Esophagus squamous epithelium (tissue), 5 donors: ENCODE data around the gene WDR75. TPM values are rescaled to one million over a fixed set of nuclear protein-coding genes. Genes with fewer than 3 reads are reported as not detected.
A peak's percentile ranks its signal among the peaks of the same experiment; 100 is the strongest.

ENCODE experiments used
- DNase-seq: peaks from one replicate; lab custom pipeline; 2025; lab: John Stamatoyannopoulos, UW
- H3K27ac ChIP-seq, 4 donors: fragments of 200-600 bp; sonication (generic); one replicate each; pipeline ENCODE4 v1.5.1; 2016 to 2019; ENCODE audit warnings: mild to moderate bottlenecking in 1 of 4
- H3K27me3 ChIP-seq, 4 donors: fragments of 200-600 bp; sonication (generic); 1 replicate in 3 of 4; 2 replicates in 1 of 4; pipeline versions ENCODE4 v1.5.1 to v1.6.0; 2017 to 2021; ENCODE audit warnings: antibody characterized with exemption in 1 of 4
- H3K36me3 ChIP-seq, 3 donors: fragments of 200-600 bp; sonication (generic); one replicate each; pipeline ENCODE4 v1.5.1; 2016 to 2019
- H3K4me1 ChIP-seq, 3 donors: fragments of 200-600 bp; sonication (generic); one replicate each; pipeline ENCODE4 v1.5.1; 2017 to 2019
- H3K4me3 ChIP-seq, 4 donors: fragments of 200-600 bp; sonication (generic); 1 replicate in 3 of 4; 2 replicates in 1 of 4; pipeline ENCODE4 v1.5.1; 2016 to 2019; ENCODE audit warnings: mild to moderate bottlenecking in 2 of 4, moderate library complexity in 1 of 4
- H3K9me3 ChIP-seq, 3 donors: fragments of 200-600 bp; sonication (generic); one replicate each; pipeline ENCODE4 v1.5.1; 2016 to 2019
- CTCF ChIP-seq, 6 experiments: fragments of 450-650 bp in 4 of 6; fragments of 200-600 bp in 2 of 6; sonication (generic) in 2 of 6; IDR thresholded peaks; one replicate each; pipeline ENCODE4 v1.5.1; 2016 to 2019; ENCODE audit warnings: antibody characterized with exemption in 6 of 6, mild to moderate bottlenecking in 4 of 6, moderate library complexity in 4 of 6
- POLR2A ChIP-seq, 4 donors: fragments of 450-650 bp; IDR thresholded peaks; one replicate each; pipeline ENCODE4 v1.6.1; 2017; ENCODE audit warnings: antibody characterized with exemption in 4 of 4, mild to moderate bottlenecking in 4 of 4, moderate library complexity in 3 of 4
- WGBS, 2 donors: methylation state at CpG; one replicate each; pipeline ENCODE4 v1.1.5; 2018; 5-methylcytosine and 5-hydroxymethylcytosine counted together
- intact Hi-C: fragments of 100-400 bp; cut with DNase I; formaldehyde crosslinking; loops from one replicate; pipeline ENCODE4 v1.15.0; 2022
- total RNA-seq, 4 donors: library from RNA; depleted of rRNA; stranded (reverse); fragments of >200 nt; gene quantifications; one replicate each; pipeline ENCODE4 v1.1.0, GENCODE V29; 2016
- donor health status: DM: yes; HTN: yes; CAD: no.

WDR75 gene
- total RNA-seq, 4 donors from 2014 or later = 15.8 to 44.4 (median 30.6) TPM

GRCh38 chr2:189521699-189522434 lies 80.6 kb downstream of the WDR75 start:
- intact Hi-C loops = no loop called here
- DNase-seq = no peak
- H3K4me3 ChIP-seq = no peak overlapping the region
- TF ChIP-seq POLR2A (IDR thresholded peaks at IDR 0.05) (no peak), CTCF (IDR thresholded peaks at IDR 0.05) (no peak)
- whole genome bisulfite sequencing, 2 donors = 92 to 100% methylated on average over 2 of the region's 2 CpGs
- no peaks in the 10 kb centered on the region for H3K36me3 ChIP-seq
- peaks cover 0 to 9% (median 0%) of the 10 kb centered on the region in 3 donors for H3K4me1 ChIP-seq
- H3K27ac ChIP-seq = peak overlapping the region in 1 of 4 donors; percentile 17
- H3K27me3 ChIP-seq = no peaks in the 10 kb centered on the region
- no peaks in the 10 kb centered on the region for H3K9me3 ChIP-seq

GRCh38 chr2:189522435-189523151 lies 81.3 kb downstream of the WDR75 start:
- no peak for DNase-seq

GRCh38 chr2:189524746-189525145 lies 83.5 kb downstream of the WDR75 start:
- H3K9me3 ChIP-seq = no peaks in the 10 kb centered on the region
- no peaks in the 10 kb centered on the region for H3K36me3 ChIP-seq
- intact Hi-C loops = no loop called here
- no peak overlapping the region for H3K27ac ChIP-seq
- 67 to 79% methylated on average over 4 of the region's 4 CpGs for WGBS, 2 donors
- no peak overlapping the region for H3K4me3 ChIP-seq
- H3K27me3 ChIP-seq = no peaks in the 10 kb centered on the region
- TF ChIP-seq CTCF (IDR thresholded peaks at IDR 0.05) (no peak), POLR2A (IDR thresholded peaks at IDR 0.05) (no peak)
- H3K4me1 ChIP-seq = peaks cover 0 to 16% (median 9%) of the 10 kb centered on the region in 3 donors
- no peak for DNase-seq

More at GRCh38 chr2:189522435-189523151, 81.3 kb downstream of the WDR75 start:
- H3K36me3 ChIP-seq = no peaks in the 10 kb centered on the region
- H3K4me1 ChIP-seq = peaks cover 0 to 14% (median 3%) of the 10 kb centered on the region in 3 donors
- no peaks in the 10 kb centered on the region for H3K9me3 ChIP-seq
- H3K27me3 ChIP-seq = no peaks in the 10 kb centered on the region
- intact Hi-C loops = no loop called here
- 62 to 72% methylated on average over 5 of the region's 5 CpGs for WGBS, 2 donors
- H3K4me3 ChIP-seq = no peak overlapping the region
- peak overlapping the region in 2 of 4 donors; percentile 17 to 32 for H3K27ac ChIP-seq
- TF ChIP-seq POLR2A (IDR thresholded peaks at IDR 0.05) (no peak), CTCF (IDR thresholded peaks at IDR 0.05) (no peak)

Other genes with a start within 250 kb of the WDR75 start
- gene SLC40A1, start 139.3 kb downstream of the WDR75 start, total RNA-seq = 10 to 100 TPM in 2 of 4 donors, 1 to 10 TPM in 2; 5.4 to 34.1 (median 19.1) TPM
- 10 to 100 TPM; 32.4 to 72.0 (median 38.0) TPM for gene ASNSD1, start 220.0 kb downstream of the WDR75 start, total RNA-seq
- gene ANKAR, start 233.2 kb downstream of the WDR75 start, total RNA-seq = 10 to 100 TPM in 1 of 4 donors, 1 to 10 TPM in 3; 1.4 to 10.7 (median 1.9) TPM